Measurements from ENCODE around the gene PRR15L. TPM values are rescaled to one million over a fixed set of nuclear protein-coding genes. Genes with fewer than 3 reads are reported as not detected.

PRR15L gene
- total RNA-seq, 4 donors from 2014 or later = 63.6 to 150 (median 127) TPM

DNA sequence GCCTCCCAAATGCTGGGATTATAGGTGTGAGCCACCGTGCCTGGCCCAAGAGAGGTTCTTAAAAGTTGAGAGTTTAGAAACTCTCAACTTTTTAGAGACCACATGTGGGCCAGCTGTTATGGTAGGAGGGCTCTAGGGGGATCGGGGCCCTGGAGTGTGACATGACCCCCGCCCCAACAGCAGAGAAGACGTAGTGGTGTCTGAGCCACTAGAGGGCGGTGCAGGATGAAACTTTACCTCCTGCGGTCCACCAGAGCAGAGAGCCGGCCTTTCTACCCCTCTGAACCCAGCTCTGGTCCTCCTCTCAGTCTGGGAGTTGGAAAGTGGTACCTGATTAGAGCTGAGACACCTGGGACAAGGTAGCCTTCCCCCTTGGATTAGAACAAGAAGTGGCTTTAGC is 20.6 kb upstream of the PRR15L start:
- Histone ChIP-seq H3K4me3 (replicated peaks in 1 of 3) (no peak overlapping the region), H3K36me3 (peaks cover 83 to 84% of the 10 kb centered on the region in 2 donors), H3K4me1 (no peaks in the 10 kb centered on the region), H3K27ac (no peak overlapping the region), H3K27me3 (no peaks in the 10 kb centered on the region), H3K9me3 (no peaks in the 10 kb centered on the region)
- TF ChIP-seq, protein P1, sequence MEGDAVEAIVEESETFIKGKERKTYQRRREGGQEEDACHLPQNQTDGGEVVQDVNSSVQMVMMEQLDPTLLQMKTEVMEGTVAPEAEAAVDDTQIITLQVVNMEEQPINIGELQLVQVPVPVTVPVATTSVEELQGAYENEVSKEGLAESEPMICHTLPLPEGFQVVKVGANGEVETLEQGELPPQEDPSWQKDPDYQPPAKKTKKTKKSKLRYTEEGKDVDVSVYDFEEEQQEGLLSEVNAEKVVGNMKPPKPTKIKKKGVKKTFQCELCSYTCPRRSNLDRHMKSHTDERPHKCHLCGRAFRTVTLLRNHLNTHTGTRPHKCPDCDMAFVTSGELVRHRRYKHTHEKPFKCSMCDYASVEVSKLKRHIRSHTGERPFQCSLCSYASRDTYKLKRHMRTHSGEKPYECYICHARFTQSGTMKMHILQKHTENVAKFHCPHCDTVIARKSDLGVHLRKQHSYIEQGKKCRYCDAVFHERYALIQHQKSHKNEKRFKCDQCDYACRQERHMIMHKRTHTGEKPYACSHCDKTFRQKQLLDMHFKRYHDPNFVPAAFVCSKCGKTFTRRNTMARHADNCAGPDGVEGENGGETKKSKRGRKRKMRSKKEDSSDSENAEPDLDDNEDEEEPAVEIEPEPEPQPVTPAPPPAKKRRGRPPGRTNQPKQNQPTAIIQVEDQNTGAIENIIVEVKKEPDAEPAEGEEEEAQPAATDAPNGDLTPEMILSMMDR (IDR thresholded peaks at IDR 0.05) = peak; percentile 38 to 74 (median 58)
- TF ChIP-seq POLR2A (IDR thresholded peaks at IDR 0.05) = no peak
- intact Hi-C loops (cut with DNase I) = loop anchor here (5.0 kb wide), 1 partner anchor 39 kb away; no protein-coding TSS in a partner anchor
- WGBS, 2 donors = 35 to 39% methylated on average over 7 of the region's 7 CpGs
- DNase-seq = peak; percentile 59 to 65

DNA sequence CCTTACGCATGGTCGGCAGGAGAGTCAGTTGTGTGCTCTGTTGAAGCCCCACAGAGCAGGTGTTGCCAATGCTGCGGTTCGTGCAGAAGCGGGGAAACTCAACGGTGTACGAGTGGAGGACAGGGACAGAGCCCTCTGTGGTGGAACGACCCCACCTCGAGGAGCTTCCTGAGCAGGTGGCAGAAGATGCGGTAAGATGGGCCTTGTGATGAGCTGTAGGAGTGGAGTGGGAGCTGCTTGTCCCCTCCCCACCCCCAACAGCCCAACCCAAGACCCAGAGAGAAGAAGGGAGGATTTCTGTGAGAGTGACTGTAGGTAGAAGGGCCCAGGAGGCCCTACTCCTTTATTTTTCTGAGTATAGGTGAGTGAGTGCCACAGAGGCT is 18.1 kb upstream of the PRR15L start:
- intact Hi-C loops (cut with DNase I) = loop anchor here (5.0 kb wide), 1 partner anchor 41 kb away; no protein-coding TSS in a partner anchor
- Histone ChIP-seq H3K27me3 (no peaks in the 10 kb centered on the region), H3K9me3 (no peaks in the 10 kb centered on the region), H3K4me1 (peaks cover 8 to 13% of the 10 kb centered on the region in 2 donors), H3K36me3 (peaks cover 61 to 73% of the 10 kb centered on the region in 2 donors), H3K4me3 (replicated peaks in 1 of 3) (no peak overlapping the region), H3K27ac (no peak overlapping the region)
- TF ChIP-seq, protein P1 (IDR thresholded peaks at IDR 0.05) = no peak
- no peak for TF ChIP-seq POLR2A (IDR thresholded peaks at IDR 0.05)
- DNase-seq = no peak
- WGBS, 2 donors = 93 to 97% methylated on average over 10 of the region's 10 CpGs

DNA sequence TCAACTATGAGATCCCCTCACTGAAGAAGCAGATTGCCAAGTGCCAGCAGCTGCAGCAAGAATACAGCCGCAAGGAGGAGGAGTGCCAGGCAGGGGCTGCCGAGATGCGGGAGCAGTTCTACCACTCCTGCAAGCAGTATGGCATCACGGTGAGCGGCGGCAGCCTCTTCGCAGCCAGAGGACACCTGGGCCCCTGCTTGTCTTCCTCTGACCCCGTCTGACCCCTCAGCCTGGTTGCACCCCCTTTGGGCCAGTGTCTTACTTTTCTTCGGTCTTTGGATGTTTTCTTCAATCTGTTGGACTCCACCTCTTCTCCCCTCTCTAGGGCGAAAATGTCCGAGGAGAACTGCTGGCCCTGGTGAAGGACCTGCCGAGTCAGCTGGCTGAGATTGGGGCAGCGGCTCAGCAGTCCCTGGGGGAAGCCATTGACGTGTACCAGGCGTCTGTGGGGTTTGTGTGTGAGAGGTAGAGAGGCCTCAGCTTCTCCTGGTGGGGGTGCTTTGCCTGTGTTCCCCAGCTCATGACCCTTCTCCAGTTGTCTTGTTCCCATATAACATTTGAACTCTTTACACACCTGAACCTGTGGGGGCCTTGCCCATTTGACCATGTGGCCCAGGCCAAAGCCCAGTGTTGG is 17.6 kb upstream of the PRR15L start:
- Histone ChIP-seq H3K27me3 (no peaks in the 10 kb centered on the region), H3K27ac (no peak overlapping the region), H3K4me1 (peaks cover 9 to 14% of the 10 kb centered on the region in 2 donors), H3K4me3 (replicated peaks in 1 of 3) (no peak overlapping the region), H3K9me3 (no peaks in the 10 kb centered on the region), H3K36me3 (peaks cover 56 to 68% of the 10 kb centered on the region in 2 donors)
- intact Hi-C loops (cut with DNase I) = loop anchor here (5.0 kb wide), 1 partner anchor 42 kb away; no protein-coding TSS in a partner anchor
- no peak for DNase-seq
- 85 to 86% methylated on average over 15 of the region's 15 CpGs for WGBS, 2 donors
- TF ChIP-seq POLR2A (IDR thresholded peaks at IDR 0.05) = no peak
- TF ChIP-seq, protein P1 (IDR thresholded peaks at IDR 0.05) = no peak

DNA sequence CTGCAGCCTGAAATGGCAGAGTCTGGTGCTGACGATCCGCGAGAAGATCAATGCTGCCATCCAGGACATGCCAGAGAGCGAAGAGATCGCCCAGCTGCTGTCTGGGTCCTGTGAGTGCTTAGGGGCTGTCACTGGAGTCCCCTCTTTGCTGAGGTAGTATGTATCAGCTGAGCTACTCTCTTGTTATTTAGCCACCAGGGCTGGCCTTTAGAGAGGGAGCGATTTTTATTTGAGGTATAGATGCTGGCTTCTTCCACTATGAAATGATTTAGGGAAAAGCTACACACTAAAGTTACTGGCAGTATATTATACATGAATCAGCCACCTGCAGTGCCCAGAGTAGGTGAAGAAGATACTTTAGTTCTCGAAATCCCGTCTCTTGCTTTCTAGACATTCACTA is 15.9 kb upstream of the PRR15L start:
- Histone ChIP-seq H3K4me1 (peaks cover 11 to 19% of the 10 kb centered on the region in 2 donors), H3K27ac (no peak overlapping the region), H3K27me3 (no peaks in the 10 kb centered on the region), H3K36me3 (peaks cover 39 to 50% of the 10 kb centered on the region in 2 donors), H3K4me3 (replicated peaks in 1 of 3) (no peak overlapping the region), H3K9me3 (no peaks in the 10 kb centered on the region)
- TF ChIP-seq POLR2A (IDR thresholded peaks at IDR 0.05) = no peak
- 90 to 93% methylated on average over 8 of the region's 8 CpGs for WGBS, 2 donors
- intact Hi-C loops (cut with DNase I) = no loop called here
- DNase-seq = no peak

DNA sequence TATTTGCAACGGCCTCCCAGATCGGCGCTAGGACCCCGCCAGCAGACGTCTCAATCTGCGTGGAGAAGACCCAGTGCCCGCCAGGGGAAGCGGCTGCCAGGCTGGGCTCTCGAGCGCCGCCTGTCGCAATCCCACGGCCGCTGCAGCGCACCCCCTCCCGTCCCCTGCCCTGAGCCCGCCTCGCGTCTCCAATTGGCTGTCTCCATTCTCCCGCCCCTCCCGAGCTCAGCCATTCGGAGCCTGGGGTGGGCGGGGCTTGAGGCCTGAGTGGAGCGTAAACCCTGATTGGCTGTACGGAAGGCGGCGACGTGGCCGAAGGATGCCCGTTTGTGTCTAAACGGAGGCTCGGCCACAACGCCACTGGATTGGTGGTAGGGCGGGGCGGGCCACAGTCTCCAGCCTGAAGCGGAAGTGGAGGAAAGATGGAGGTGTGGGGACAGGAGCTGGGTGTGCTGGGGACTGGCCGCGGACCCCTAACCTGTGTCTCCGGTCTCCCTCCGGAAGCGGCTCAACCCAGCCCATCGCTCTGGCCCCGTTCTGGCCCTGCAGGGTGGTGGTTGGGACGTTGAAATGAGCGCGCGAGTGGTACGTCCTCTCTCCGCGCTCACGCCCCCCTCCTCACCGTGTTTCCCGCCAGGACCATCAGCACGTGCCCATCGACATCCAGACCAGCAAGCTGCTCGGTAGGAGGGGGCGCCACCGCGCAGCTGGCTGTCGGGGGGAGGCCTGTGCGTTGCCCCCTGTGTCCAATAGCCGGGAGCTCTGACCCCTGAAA is 13.2 kb upstream of the PRR15L start, which contains the start of gene CDK5RAP3:
TSS of gene CDK5RAP3 (plus strand) at position 389 of the 775 bp plus-strand sequence. CDS start at position 423, 34 bp downstream.
- H3K36me3 ChIP-seq = peaks cover 23 to 26% of the 10 kb centered on the region in 2 donors
- TF ChIP-seq, protein P1 (IDR thresholded peaks at IDR 0.05) = peak; percentile 79 to 100 (median 96)
- TF ChIP-seq POLR2A (IDR thresholded peaks at IDR 0.05) = peak in 1 of 2 donors; percentile 85
- H3K9me3 ChIP-seq = no peaks in the 10 kb centered on the region
- H3K4me1 ChIP-seq = peaks cover 11 to 24% of the 10 kb centered on the region in 2 donors
- H3K4me3 ChIP-seq (replicated peaks in 1 of 3) = peak within 1 kb of the TSS; percentile 27 to 95 (median 88)
- H3K27me3 ChIP-seq = no peaks in the 10 kb centered on the region
- intact Hi-C loops (cut with DNase I) = loop anchor here (2.0 kb wide), 1 partner anchor 22 kb away; no protein-coding TSS in a partner anchor
- peak within 1 kb of the TSS in 2 of 3 donors; percentile 77 to 85 for H3K27ac ChIP-seq
- 1 to 3% methylated on average over 21 to 35 of the region's 62 CpGs for WGBS, 2 donors
- DNase-seq = peak; percentile 100

Data from thyroid gland (tissue), 4 donors.